DOHH2 (cell line): ENCODE data around the gene NPHP1.
A peak's percentile ranks its signal among the peaks of the same experiment; 100 is the strongest.
"Not testable (repeated sequence)": the region's sequence is repeated elsewhere in the genome, so short reads cannot be mapped to it uniquely, and the experiment has no call there.

Experiments used
- H3F3A ChIP-seq: fragments of 200-600 bp; sonication (generic), shearing (Covaris generic); 2 replicates; pipeline ENCODE4 v1.6.0; 2016; ENCODE audit warnings: antibody characterized with exemption, mild to moderate bottlenecking; ENCODE audit not compliant: control insufficient read depth, insufficient read depth
- H3K27ac ChIP-seq: fragments of 200-600 bp; sonication (generic); 2 replicates; pipeline ENCODE4 v1.5.1; 2014; ENCODE audit warnings: low read depth, mild to moderate bottlenecking, low read length, moderate library complexity
- H3K27me3 ChIP-seq: fragments of 200-600 bp; sonication (generic); 2 replicates; pipeline ENCODE4 v1.6.1; 2014; ENCODE audit warnings: mild to moderate bottlenecking, low read length, mixed read lengths; ENCODE audit not compliant: control insufficient read depth
- H3K36me3 ChIP-seq: fragments of 200-600 bp; sonication (generic); 2 replicates; pipeline ENCODE4 v1.6.1; 2014; ENCODE audit warnings: mild to moderate bottlenecking, low read length, moderate library complexity, mixed read lengths; ENCODE audit not compliant: control insufficient read depth
- H3K4me1 ChIP-seq: fragments of 200-600 bp; sonication (generic); 2 replicates; pipeline ENCODE4 v1.6.1; 2014; ENCODE audit warnings: mild to moderate bottlenecking, low read length, mixed read lengths; ENCODE audit not compliant: control insufficient read depth
- H3K4me2 ChIP-seq: fragments of 200-600 bp; sonication (generic); 2 replicates; pipeline ENCODE4 v1.6.0; 2014; ENCODE audit warnings: mild to moderate bottlenecking, low read length, moderate library complexity
- H3K4me3 ChIP-seq: fragments of 200-600 bp; sonication (generic); 2 replicates; pipeline ENCODE4 v1.5.1; 2014; ENCODE audit warnings: mild to moderate bottlenecking, low read length, mixed read lengths
- H3K79me2 ChIP-seq: fragments of 200-600 bp; sonication (generic); 2 replicates; pipeline ENCODE4 v1.6.1; 2014; ENCODE audit warnings: mild to moderate bottlenecking, low read length, mixed read lengths; ENCODE audit not compliant: control insufficient read depth
- H3K9me2 ChIP-seq: fragments of 200-600 bp; sonication (generic); replicated peaks from 2 replicates; pipeline ENCODE4 v1.6.1; 2014; ENCODE audit warnings: mild to moderate bottlenecking, low read length, mixed read lengths; ENCODE audit not compliant: control insufficient read depth
- H3K9me3 ChIP-seq: fragments of 200-600 bp; sonication (generic); 2 replicates; pipeline ENCODE4 v1.6.1; 2014; ENCODE audit warnings: antibody characterized with exemption, low read length, mixed read lengths; ENCODE audit not compliant: control insufficient read depth, insufficient read depth
- H4K20me1 ChIP-seq: fragments of 200-600 bp; sonication (generic); 2 replicates; pipeline ENCODE4 v1.6.0; 2014; ENCODE audit warnings: low read depth, mild to moderate bottlenecking, antibody characterized with exemption, low read length, moderate library complexity; ENCODE audit not compliant: control insufficient read depth, insufficient read depth
- EZH2phosphoT487 ChIP-seq: fragments of 200-600 bp; sonication (generic); IDR thresholded peaks from 2 replicates; pipeline ENCODE4 v1.6.1; 2017; ENCODE audit warnings: borderline replicate concordance, mild to moderate bottlenecking, antibody characterized with exemption, low read length, moderate library complexity, mixed read lengths
- TF ChIP-seq, protein P1 (sequence below): fragments of 200-600 bp; sonication (generic); IDR thresholded peaks from one replicate; pipeline ENCODE4 v1.5.1; 2014; ENCODE audit warnings: antibody characterized with exemption, mild to moderate bottlenecking, low read depth, low read length; ENCODE audit not compliant: poor library complexity, severe bottlenecking

NPHP1 gene

DNA sequence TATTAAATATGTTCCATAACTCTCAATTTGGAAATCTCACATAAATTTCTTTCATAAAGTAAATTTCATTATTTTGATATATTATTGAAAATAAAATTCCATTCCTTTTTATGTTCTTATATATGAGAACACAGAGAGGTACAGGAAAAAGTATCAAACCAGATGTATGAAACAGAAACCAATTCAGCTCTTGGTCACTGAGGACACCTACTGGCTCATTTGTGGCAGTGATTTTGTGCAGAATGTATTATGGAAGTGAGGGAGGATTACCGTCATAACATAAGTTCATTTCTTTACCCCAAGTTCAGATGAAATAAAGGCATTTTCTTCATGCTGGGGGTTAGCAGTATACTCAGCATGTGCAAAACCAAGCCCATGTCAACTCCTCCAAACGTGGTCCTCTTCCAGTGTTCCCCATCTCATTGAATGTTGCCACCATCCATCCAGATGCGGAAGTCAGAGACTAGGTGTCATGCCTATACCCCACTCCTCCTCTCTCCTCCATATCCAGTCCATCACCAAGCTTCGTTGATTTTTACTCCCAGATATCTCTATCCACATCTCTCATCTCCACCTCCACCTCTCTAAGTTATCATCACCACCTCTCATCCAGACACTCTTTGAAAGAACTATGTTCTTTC lies 47.5 kb downstream of the NPHP1 start:
- Histone ChIP-seq H3K9me3 (no peaks in the 10 kb centered on the region), H3K27me3 (no peaks in the 10 kb centered on the region; the same call in 1 of the 2 replicates), H3K4me1 (no peaks in the 10 kb centered on the region), H3K4me3 (no peak overlapping the region), H3K4me2 (no peak overlapping the region), H3K79me2 (no peaks in the 10 kb centered on the region), H4K20me1 (no peaks in the 10 kb centered on the region), H3K36me3 (no peaks in the 10 kb centered on the region), H3K9me2 (no peaks in the 10 kb centered on the region), H3F3A (no peaks in the 10 kb centered on the region), H3K27ac (no peak overlapping the region)
- no peak for TF ChIP-seq EZH2phosphoT487
- TF ChIP-seq, protein P1, sequence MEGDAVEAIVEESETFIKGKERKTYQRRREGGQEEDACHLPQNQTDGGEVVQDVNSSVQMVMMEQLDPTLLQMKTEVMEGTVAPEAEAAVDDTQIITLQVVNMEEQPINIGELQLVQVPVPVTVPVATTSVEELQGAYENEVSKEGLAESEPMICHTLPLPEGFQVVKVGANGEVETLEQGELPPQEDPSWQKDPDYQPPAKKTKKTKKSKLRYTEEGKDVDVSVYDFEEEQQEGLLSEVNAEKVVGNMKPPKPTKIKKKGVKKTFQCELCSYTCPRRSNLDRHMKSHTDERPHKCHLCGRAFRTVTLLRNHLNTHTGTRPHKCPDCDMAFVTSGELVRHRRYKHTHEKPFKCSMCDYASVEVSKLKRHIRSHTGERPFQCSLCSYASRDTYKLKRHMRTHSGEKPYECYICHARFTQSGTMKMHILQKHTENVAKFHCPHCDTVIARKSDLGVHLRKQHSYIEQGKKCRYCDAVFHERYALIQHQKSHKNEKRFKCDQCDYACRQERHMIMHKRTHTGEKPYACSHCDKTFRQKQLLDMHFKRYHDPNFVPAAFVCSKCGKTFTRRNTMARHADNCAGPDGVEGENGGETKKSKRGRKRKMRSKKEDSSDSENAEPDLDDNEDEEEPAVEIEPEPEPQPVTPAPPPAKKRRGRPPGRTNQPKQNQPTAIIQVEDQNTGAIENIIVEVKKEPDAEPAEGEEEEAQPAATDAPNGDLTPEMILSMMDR, result peak; percentile 52

DNA sequence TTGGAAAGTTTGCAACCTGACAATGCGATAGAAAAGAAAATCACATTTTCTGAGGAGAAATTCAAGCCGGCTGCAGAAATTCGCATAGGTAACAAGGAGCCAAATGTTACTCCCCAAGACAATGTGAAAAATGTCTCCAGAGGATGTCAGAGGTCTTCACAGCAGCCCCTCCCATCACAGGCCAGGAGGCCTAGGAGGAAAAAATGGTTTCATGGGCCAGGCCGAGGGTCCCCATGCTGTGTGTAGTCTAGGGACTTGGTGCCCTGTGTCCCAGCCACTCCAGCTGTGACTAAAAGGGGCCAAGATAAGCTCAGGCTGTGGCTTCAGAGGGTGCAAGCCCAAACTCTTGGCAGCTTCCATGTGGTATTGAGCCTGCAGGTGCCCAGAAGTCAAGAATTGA lies 50.0 kb downstream of the NPHP1 start:
- H4K20me1 ChIP-seq, H3K4me2 ChIP-seq, H3F3A ChIP-seq, H3K4me1 ChIP-seq, H3K27ac ChIP-seq, H3K79me2 ChIP-seq, H3K9me2 ChIP-seq, H3K27me3 ChIP-seq, H3K36me3 ChIP-seq, H3K9me3 ChIP-seq, H3K4me3 ChIP-seq: not testable (repeated sequence)

DNA sequence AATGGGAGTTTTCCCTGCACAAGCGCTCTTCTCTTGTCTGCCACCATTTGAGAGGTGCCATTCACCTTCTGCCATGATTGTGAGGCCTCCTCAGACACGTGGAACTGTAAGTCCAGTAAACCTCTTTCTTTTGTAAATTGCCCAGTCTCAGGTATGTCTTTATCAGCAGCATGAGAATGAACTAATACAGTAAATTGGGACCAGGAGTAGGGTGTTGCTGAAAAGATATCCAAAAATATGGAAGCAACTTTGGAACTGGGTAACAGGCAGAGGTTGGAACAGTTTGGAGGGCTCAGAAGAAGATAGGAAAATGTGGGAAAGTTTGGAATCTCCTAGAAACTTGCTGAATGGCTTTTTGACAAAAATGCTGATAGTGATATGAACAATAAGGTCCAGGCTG lies 50.6 kb downstream of the NPHP1 start:
- not testable (repeated sequence) for H3K27me3 ChIP-seq, H3K36me3 ChIP-seq, H3K4me3 ChIP-seq, H3F3A ChIP-seq, H3K4me1 ChIP-seq, H4K20me1 ChIP-seq, H3K4me2 ChIP-seq, H3K79me2 ChIP-seq, H3K9me3 ChIP-seq, H3K27ac ChIP-seq, H3K9me2 ChIP-seq

DNA sequence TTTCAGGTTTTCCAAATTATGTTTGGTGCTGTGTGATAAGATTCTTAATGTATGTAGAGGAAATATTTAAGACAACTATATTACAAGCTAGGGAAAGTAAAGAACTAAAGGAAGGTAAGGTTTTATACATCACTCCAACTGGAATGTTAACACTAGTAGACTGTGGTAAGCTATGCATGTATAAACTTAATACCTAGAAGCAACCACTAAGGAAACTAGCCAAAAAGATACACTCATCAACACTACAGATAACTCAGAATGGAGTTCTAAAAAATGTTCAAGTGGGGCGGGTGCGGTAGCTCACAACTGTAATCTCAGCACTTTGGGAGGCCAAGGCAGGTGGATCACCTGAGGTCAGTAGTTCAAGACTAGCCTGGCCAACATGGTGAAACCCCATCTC lies 51.4 kb downstream of the NPHP1 start:
- no peaks in the 10 kb centered on the region for H3K9me2 ChIP-seq
- no peaks in the 10 kb centered on the region for H3K27me3 ChIP-seq
- no peaks in the 10 kb centered on the region for H4K20me1 ChIP-seq
- H3K4me2 ChIP-seq, result no peak overlapping the region
- H3K36me3 ChIP-seq, result no peaks in the 10 kb centered on the region
- no peak overlapping the region for H3K27ac ChIP-seq
- no peaks in the 10 kb centered on the region for H3K4me1 ChIP-seq
- no peaks in the 10 kb centered on the region for H3F3A ChIP-seq
- H3K9me3 ChIP-seq, result no peaks in the 10 kb centered on the region
- TF ChIP-seq, protein P1, result no peak
- TF ChIP-seq EZH2phosphoT487, result no peak
- no peak overlapping the region for H3K4me3 ChIP-seq
- H3K79me2 ChIP-seq, result no peaks in the 10 kb centered on the region
